ENCODE measurements around the gene CCDC50.

CCDC50 gene

GRCh38 chr3:191431160-191431822, 102.1 kb downstream of the CCDC50 start:
- no peak for DNase-seq

- DNase-seq = no peak
Measured at GRCh38 chr3:191432162-191432561, 103.0 kb downstream of the CCDC50 start.

GRCh38 chr3:191434024-191434423, 104.8 kb downstream of the CCDC50 start:
- no peak for DNase-seq

- DNase-seq = no peak
Measured at GRCh38 chr3:191435981-191436380, 106.8 kb downstream of the CCDC50 start.

GRCh38 chr3:191438150-191438814, 109.1 kb downstream of the CCDC50 start:
- DNase-seq = no peak

- DNase-seq = no peak
Measured at GRCh38 chr3:191440532-191440931, 111.3 kb downstream of the CCDC50 start.

GRCh38 chr3:191441687-191442086, 112.5 kb downstream of the CCDC50 start:
- no peak for DNase-seq

- no peak for DNase-seq
Measured at GRCh38 chr3:191444569-191444968, 115.4 kb downstream of the CCDC50 start.
